GM18508 (cell line): ENCODE data around the gene DRC1.
"Not testable (repeated sequence)": the region's sequence is repeated elsewhere in the genome, so short reads cannot be mapped to it uniquely, and the experiment has no call there.

Source experiments
- ATAC-seq: cut with Tn5 transposase; IDR thresholded peaks from one replicate; pipeline ENCODE4 v1.9.1; 2021; ENCODE audit warnings: moderate number of reproducible peaks; ENCODE audit not compliant: insufficient read depth, unreplicated experiment

Gene DRC1

GRCh38 chr2:26401739-26402541 is at the start of gene DRC1:
TSS of gene DRC1 (plus strand) at chr2:26401920. CDS start at chr2:26401990, 70 bp downstream.
- ATAC-seq: no peak

DNA sequence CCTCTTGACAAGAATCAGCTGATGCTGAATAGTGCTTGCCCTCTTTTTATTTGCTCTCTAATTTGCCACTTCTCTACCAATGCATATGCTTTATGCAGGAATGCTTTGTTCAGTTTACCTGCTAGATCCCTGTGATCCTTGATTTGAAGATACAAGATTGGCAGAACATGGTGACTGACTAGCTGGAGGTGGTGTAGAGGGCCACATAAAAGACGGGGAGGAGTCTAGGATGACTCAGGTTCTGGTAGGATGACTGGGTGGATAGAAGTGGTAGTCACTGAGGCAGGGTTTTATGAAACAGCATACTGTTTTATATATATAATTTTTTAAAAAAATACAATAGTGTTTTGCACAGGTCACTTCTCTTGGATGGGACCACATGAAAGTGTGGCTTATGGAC is 48.8 kb upstream of the DRC1 start:
- no peak for ATAC-seq

GRCh38 chr2:26354469-26354868 is 47.3 kb upstream of the DRC1 start:
- ATAC-seq: not testable (repeated sequence)

- no peak for ATAC-seq
Observed at GRCh38 chr2:26355038-26355995, 46.4 kb upstream of the DRC1 start.

GRCh38 chr2:26356111-26356510 is 45.6 kb upstream of the DRC1 start:
- ATAC-seq: no peak

DNA sequence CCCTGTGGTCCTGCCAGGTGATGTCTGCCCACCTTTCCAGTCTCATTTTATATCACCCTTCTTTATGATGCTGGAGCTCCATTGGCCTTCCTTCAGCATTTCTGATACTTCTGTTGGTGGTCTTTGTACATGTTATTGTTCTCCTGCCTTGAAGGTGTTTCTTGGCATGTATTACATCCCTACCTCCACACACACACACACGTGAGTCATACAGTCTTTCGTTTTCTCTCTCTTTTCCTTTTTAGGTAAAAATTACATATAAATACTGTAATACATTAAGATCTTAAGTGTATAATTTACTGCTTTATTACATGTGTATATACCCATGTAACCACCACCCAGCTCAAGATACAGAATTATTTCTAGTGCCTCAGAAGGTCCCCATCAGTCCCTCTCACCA is 44.9 kb upstream of the DRC1 start:
- ATAC-seq: no peak

GRCh38 chr2:26359886-26360473 is 41.7 kb upstream of the DRC1 start:
- no peak for ATAC-seq

DNA sequence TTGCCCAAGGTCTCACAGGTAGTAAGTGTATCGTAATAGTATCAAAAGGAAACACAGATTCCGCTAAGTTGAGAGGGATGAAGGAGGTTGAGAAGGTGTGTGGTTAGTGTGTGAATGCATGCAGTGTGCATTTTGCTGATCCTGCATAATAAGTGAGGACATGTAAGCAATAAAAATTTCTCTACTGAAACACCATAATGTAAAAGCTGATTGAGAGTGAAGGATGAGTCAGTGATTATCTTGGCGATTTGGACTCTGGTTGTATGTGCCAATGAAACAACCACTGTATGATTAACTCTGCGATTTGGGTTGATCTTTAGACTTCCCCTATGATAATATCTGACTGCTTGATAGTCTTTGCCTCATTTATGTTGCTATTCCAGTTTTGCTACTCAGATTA is 38.4 kb upstream of the DRC1 start:
- no peak for ATAC-seq

GRCh38 chr2:26363958-26364357 is 37.8 kb upstream of the DRC1 start:
- ATAC-seq: no peak

- ATAC-seq: no peak
Observed at GRCh38 chr2:26364669-26365068, 37.1 kb upstream of the DRC1 start.

- no peak for ATAC-seq
Observed at GRCh38 chr2:26366957-26367356, 34.8 kb upstream of the DRC1 start.

- ATAC-seq: not testable (repeated sequence)
Observed at GRCh38 chr2:26369664-26370063, 32.1 kb upstream of the DRC1 start.

GRCh38 chr2:26370909-26371308 is 30.8 kb upstream of the DRC1 start:
- ATAC-seq: not testable (repeated sequence)

GRCh38 chr2:26376799-26377198 is 24.9 kb upstream of the DRC1 start:
- no peak for ATAC-seq

DNA sequence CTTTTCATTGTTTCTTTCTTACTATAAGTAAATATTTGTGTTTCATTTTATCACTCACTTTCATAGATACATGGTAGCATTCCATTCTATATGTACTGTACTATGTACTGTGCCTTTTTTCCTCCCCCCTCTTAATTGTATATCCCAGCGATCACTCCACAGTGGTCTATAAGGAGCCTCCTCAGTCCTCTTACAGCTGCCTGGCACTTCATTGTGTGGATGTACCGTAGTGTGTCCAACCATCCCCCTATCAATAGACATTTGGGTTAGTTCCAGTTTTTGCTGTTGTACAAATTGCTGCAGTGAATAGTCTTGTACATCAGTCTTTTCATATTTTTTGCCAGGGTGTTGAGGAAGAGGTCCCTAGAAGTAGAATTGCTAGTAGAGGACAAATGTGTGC is 21.4 kb upstream of the DRC1 start:
- ATAC-seq: no peak

DNA sequence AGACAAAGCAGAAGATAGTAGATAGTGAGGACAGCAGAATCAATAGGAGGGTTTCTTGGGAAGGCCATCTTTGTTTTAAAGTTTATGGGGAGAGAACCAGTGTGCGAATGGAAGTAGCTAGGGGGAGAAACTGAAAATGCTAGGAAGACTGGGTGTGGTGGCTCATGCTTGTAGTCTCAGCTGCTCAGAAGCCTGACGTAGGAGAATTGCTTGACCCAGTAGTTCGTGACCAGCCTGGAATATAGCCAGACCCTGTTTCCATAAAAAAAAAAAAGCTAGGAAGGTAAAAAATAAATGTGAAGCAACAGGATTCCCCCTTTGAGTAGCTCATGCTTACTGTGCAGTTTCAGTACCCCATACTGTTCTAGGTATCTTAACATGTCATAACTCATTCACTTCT is 19.2 kb upstream of the DRC1 start:
- ATAC-seq: no peak

- ATAC-seq: no peak
Observed at GRCh38 chr2:26384183-26384582, 17.5 kb upstream of the DRC1 start.

GRCh38 chr2:26384597-26384996 is 17.1 kb upstream of the DRC1 start:
- ATAC-seq: no peak

- no peak for ATAC-seq
Observed at GRCh38 chr2:26387189-26387588, 14.5 kb upstream of the DRC1 start.

- ATAC-seq: no peak
Observed at GRCh38 chr2:26394694-26395093, 7.0 kb upstream of the DRC1 start.

DNA sequence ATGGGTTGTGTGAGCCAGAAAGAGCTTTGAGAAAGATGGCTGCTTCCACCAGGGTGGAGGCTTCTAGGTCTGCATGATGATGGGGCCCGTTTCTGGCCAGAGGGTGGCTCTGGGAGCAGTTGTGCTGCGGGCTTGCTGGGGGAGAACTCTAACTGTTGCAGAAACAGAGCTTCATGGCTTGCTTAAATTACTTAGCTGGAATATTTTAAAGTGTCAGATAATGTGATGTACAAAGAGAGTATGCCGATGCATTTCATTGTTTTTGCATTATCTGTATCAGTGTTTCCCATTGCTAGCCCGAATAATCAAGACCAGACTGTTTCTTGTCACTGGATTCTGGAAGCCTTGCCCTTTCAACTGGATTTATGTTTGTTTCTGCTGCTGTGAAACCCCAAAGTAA is 6.3 kb upstream of the DRC1 start:
- no peak for ATAC-seq
